HG03432 (cell line): ENCODE data around the gene DNASE1L3.

Experiments used
- ATAC-seq: cut with Tn5 transposase; IDR thresholded peaks from one replicate; pipeline ENCODE4 v1.9.1; 2021; ENCODE audit warnings: mild to moderate bottlenecking, moderate library complexity; ENCODE audit not compliant: unreplicated experiment

The DNASE1L3 gene

DNA sequence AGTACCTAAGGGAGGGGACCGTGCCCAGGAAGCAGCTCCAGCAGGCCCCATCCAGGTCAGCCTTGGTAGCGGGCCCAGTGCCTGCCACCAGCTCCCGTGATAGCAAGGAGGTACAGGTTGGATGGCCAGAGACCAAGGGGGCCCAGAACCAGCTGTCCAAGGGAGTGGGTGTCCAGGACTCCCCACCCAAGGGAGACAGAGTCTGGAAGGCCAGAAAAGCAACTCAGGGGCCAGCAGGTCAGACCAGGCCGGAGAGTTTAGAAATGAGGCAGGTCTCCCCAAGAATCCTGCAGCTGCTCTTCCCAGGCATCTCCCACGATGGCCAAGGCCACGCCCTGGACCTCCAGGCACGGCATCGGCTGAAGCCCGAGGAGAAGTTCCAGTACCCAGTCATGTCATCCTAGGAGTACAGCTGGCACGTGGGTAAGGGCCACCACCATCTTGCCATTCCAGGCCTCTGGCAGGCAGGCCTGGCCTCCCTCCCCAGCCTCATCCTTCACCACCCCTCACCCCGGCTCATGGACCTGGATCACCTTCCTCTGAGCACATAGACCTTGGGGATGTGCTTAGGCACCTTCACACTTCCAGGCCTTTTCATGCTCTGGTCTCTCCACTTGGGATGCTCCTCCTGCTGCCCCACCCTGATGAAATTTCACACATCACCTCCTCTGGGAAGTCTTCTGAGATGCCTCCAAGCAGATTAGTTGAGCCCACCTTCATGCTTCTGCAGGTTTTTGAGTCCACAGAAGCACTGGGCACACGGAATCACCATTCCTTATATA lies 30.5 kb downstream of the DNASE1L3 start:
- no peak for ATAC-seq

DNA sequence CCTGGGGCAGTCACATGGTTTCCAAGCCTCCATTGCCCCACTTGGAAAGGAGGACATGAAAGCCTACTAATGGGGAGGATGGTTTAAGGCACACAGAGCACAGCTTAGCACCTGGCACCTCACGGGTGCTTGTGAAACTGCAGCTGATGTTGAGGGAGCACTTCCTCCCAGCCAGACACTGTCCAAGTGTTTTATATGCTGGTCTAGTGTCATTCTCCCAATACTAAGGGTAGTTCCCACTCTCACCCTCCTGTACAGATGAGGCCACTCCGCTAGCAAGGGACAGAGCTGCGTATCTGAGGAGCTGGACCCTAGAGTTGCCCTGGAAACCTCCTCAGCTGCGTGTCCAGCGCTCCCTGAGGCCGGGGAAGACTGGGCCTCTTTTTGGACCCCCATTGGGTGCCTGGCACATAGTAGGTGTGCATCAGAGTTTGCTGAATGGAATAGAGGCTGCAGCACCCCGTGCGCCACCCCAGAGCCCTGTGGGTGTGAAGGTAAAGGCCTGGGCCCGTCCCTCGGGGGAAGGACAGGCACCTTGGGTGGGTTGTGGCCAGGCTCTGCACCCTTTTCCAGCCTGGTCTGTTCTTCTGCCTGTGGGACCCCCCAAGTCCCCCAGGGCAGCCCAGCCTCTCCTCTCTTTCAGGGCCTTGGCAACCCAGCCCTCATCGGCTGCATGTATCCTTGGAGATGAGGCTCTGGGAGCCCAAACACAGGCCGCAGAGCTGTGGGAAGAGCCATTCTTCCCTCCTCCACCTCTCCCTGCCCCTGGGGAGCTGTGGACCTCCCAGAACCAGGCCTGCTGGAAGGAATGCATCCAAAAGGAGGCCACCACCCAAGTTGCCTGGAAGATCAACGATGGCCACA lies 31.3 kb downstream of the DNASE1L3 start:
- no peak for ATAC-seq

DNA sequence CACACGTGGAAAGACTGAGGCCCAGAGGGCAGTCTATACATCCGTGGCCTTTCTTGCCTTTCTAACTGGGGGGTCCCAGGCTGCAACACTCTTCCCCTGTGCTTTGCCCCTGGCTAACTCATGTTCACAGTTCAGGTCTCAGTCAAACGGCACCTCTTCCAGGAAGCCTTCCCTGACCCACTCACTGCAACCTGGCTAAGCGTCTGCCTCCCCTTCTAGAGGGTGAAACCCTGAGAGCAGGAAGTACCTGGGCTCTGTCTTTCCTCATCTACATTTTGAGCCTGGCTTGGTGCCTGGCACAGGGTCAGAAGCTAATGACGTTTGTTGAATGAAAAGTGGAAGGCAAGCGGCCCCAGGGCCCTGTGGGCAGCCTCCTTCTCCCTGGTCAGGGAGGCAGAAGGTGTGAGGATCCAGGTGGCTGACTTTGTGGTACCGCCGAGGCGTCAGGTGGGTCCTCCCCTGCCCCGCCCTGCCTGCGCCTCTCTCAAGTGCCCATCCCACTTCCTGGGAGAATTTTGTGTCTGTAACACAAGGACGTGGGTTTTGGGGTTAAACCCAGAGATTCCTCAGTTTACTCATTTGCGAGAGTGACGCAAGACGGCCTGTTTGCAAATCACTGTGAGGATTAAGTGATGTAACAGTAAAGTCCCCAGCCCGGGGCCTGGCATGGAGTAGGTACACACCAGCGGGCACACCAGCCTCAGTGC lies 32.1 kb downstream of the DNASE1L3 start:
- no peak for ATAC-seq

DNA sequence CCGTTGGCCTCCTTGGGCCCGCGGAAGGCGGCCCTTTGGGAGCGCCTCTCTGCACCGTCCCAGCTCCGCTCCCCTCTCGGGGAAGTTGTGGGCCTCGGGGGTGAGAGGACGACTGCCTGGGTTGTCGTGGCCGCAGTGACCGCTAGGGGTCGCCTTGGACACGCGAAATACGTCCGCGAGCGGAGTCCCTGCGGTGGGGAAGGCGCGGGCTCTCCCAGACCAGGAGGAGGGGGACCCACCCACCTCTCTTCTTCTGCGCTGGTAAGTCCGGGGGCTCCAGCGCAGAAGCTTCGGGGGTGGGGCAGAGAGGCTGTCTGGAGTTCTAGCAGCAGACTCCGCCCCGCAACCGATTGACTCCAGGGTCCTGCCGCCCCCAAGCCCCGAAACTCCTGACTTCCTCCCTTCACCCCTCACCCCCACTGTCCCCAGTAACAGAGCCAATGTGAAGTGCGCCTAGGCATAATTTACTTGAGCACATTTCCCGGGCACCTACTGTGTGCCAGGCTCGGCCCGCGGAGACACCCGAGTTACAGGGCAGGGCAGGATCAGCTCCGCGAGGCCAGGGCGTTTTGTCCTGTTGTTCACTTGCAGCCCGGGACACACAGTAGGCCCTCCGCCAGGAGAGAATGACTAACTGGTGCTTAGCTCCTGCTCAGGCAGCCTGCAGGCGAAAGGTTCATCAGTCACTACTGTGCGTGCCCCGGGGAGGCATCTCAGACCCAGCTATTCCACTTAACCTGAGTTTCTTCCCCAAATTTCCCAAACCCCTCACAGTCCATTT lies 32.8 kb downstream of the DNASE1L3 start:
- peak; percentile 90 for ATAC-seq

DNA sequence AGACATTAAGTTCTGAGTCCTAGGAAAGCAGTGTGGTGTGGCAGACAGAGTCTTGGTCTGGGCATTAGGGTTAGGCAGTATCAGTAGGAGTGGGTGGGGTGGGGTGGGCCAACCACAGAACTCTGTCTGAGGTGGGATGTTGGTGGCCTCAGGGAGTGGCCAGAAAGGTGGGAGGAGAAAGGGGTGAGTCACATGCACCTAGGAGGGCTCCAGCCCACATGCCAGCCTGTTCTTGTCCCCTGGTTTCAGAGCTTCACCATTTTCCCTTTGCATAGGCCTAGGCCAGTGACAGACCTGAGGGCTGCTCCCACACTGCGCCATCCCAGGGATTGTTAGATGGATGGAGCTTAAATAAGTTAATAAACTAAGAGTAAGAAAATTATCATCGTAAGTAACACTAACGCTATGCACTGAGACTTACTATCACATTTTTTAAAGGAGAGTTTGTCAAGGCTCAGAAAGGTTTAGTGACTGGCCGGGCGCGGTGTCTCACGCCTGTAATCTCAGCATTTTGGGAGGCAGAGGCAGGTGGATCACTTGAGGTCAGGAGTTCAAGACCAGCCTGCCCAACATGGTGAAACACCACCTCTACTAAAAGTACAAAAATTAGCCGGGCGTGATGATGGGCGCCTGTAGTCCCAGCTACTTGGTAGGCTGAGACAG lies 33.8 kb downstream of the DNASE1L3 start:
- ATAC-seq = no peak

DNA sequence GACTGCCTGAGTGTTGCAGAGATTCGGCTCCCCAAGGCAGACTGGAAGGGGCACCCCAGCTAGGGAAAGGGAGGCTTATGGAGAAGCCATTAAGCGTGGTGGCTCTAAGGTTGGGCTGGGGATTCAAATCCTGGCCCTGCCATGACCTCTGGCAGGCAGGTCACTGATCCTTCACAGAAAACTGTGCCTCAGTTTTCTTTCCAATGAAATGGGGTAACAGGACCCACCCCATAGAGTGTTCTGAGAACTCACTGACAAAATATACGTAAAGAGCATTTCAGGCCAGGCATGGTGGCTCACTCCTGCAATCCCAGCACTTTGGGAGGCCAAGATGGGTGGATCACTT lies 34.6 kb downstream of the DNASE1L3 start:
- ATAC-seq = no peak

DNA sequence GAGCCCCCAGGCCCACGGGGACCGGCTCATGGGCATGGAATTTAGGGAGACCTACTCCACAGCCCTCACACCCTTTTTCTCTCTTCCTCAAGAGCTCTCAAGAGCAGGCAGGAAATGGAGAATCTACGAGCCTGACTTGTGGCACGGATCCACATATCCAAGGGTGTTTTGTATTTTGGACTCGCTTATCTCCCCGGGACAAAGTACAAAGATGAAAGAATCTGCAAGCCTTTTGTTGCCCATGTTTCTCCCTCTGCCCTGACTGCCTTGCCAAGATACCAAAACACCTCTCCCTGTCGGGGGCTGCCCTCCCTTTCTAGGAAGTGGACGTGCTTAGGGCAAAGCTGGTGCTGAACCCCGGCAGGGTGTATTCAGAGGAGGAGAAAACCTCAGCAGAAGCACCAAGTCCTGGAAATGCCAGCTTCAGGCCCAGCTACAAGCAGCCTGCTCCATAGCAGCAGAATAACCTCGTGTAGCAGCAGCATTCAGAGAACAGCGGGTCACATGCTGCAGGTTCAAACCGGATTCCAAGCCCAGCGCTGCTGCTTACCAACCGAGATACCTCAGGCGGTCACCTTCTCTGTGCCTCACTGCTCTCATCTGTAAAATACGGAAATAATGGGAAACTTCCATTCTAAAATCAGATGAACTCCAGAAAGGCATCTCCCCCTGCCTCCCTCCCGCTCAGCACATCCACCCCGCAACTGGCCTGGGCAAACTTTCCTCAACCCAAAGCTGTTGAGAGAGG lies 35.2 kb downstream of the DNASE1L3 start:
- no peak for ATAC-seq

DNA sequence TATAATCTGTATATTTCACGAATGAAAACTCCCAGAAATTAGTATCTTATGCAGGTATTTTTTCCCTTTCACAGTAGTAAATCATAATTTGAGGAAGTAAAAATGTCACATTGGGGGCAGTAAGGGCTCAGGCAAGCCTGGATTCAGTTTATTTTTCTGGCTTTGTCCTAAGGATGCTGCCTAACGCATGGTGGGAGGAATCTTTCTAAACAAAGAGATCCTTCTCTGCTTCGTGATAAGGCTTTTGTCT lies 35.7 kb downstream of the DNASE1L3 start:
- ATAC-seq = no peak

DNA sequence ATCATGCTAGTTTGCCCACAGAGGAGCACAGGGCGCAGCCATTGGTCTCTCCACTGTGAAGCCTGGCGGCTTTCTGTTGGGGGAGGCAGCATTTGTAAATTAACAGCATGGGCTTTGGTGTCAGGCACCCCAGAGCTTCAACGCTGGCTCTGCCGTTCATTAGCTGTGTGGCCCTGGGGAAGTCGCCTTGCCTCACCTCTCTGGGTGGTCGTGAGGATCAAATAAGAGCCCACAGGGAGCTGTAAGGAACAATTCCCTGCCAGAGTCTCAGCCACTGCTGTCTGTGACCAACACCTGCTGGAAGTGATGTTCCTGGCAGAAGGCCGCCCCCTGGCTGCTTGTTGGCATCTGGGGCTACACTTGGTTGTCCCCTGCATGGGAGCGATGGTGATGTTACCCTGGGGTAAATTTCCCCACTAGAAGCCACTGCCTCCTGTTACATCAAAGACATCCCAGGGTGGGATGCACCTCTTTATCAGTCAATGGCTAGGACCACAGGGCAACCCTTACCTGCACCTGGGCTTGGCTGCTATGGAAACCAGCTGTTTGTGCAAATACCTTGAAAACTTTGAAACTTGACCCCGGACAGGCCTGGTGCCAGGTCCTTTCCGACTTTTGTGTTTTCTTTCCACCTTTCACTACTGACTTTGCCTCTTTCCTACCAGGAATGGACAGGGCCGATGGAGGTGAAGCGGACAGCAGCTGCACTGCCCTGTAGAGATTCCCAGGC lies 36.9 kb downstream of the DNASE1L3 start:
- peak; percentile 45 for ATAC-seq

DNA sequence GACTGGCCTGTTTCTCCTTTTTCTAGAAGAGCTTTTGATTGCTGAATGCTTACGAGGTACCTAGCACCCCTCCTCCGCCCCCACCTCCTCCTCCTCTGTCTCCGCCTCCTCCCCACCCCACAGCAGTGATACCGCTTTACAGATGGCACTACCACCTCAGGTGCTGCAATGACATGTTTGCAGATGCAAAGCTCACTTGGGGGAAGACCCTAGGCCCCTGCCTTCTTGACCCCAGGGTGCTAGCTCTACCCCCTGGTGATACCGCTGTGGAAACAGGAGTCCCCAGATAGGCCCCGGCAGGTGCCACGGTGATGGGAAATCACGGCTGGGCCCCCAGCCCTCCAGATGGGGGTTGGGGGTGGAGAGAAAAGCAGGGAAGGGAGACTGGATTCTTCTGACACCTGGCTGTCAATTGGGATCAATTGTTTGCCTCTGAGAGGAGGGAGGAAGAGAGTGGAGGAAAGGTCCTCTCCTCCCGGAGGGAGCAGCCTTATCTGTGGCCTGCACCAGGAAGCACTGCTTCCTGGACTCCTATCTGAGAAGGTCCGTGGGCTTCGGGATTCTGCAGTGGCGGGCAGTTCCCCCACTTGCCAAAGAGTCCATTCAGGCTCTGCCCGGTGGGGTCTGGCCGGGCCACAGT lies 37.6 kb downstream of the DNASE1L3 start:
- ATAC-seq = no peak

DNA sequence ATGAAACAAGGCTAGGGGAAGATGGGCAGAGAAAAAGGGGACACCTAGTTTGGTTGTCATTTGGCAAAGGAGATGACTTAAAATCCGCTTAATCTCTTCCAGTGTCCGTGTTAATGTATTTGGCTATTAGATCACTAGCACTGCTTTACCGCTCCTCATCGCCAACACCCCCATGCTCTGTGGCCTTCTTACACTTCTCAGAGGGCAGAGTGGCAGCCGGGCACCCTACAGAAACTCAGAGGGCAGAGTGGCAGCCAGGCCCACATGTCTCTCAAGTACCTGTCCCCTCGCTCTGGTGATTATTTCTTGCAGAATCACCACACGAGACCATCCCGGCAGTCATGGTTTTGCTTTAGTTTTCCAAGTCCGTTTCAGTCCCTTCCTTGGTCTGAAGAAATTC lies 39.6 kb downstream of the DNASE1L3 start:
- no peak for ATAC-seq

DNA sequence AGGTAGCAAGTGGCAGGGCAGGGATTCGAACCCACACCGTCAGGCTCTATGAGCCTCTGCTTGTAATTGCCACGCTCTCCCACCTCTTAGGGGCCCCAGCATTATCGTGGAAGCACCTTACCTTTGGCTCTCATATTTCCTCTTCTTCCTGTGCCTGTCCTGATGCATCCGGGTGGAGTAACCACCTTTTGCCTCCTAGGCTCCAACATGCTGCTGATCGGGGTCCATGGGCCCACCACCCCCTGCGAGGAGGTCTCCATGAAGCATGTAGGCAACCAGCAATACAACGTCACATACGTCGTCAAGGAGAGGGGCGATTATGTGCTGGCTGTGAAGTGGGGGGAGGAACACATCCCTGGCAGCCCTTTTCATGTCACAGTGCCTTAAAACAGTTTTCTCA lies 40.4 kb downstream of the DNASE1L3 start:
- no peak for ATAC-seq

DNA sequence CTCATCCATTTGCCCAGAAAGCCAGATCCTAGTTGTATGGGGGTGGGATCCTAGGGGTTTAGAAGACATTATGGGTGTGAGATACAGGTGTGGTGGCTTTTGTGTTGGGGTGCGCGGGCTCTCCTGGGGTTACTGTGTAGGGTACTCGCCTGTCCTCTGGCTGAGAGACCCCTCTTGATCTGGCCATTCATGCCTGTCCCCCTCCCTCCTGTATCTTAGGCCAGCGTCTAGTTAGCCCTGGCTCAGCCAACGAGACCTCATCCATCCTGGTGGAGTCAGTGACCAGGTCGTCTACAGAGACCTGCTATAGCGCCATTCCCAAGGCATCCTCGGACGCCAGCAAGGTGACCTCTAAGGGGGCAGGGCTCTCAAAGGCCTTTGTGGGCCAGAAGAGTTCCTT lies 41.4 kb downstream of the DNASE1L3 start:
- ATAC-seq = no peak

DNA sequence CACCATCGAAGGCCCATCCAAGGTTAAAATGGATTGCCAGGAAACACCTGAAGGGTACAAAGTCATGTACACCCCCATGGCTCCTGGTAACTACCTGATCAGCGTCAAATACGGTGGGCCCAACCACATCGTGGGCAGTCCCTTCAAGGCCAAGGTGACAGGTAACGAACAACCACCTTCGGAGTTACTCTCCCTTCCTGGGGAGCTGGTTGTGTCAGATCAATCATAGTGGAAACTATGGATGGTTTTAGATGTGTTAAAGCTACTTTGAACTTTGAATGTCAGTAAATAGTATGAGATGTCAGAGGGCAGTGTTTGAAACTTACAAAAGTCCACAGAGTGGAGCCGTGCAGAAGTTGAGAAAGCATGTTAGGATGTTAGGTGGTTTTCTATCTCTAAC lies 42.3 kb downstream of the DNASE1L3 start:
- no peak for ATAC-seq

DNA sequence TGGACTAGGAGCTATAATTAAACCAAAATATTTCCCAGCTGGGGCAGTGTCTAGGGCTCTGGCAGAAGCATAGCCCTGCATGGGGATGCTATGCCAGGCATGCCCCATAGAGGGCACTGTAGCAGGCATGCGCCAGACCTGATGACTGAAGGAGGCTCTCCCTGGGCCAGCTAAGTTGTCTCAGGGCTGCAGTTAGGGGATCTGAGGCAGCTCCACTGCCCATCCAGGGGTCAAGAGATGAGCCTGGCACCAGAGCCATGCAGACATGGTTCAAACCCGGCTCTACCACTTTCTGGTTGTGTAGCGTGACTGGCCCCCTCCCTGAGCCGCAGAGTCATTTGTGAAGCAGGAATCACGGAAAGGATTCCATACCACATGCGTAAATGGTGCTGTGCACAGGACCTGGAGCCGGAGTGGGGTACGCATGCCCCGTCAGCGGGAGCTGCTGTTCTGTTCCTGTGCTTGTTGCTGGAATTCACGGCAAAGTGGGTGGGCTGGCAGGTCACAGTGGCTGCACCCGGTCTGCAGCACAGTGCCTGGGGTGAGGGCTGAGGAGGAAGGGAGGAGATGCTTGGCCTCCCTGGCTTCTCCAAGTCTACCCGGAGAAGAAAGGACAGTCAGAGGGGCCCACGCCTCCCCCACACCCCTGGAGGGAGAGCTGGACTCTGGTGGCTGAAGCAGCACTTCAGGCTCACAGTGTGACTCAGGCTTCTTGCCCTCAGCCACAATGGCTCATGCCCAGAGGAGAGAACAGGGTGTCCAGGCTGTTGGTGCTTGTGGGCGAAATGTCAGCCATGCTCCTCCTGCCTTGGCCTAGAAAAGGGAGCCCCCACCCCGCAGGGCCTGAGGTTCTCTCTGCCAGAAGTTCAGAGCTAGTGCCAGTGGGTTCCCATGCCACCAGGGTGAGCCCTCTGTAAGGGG lies 43.1 kb downstream of the DNASE1L3 start:
- ATAC-seq = peak; percentile 74

DNA sequence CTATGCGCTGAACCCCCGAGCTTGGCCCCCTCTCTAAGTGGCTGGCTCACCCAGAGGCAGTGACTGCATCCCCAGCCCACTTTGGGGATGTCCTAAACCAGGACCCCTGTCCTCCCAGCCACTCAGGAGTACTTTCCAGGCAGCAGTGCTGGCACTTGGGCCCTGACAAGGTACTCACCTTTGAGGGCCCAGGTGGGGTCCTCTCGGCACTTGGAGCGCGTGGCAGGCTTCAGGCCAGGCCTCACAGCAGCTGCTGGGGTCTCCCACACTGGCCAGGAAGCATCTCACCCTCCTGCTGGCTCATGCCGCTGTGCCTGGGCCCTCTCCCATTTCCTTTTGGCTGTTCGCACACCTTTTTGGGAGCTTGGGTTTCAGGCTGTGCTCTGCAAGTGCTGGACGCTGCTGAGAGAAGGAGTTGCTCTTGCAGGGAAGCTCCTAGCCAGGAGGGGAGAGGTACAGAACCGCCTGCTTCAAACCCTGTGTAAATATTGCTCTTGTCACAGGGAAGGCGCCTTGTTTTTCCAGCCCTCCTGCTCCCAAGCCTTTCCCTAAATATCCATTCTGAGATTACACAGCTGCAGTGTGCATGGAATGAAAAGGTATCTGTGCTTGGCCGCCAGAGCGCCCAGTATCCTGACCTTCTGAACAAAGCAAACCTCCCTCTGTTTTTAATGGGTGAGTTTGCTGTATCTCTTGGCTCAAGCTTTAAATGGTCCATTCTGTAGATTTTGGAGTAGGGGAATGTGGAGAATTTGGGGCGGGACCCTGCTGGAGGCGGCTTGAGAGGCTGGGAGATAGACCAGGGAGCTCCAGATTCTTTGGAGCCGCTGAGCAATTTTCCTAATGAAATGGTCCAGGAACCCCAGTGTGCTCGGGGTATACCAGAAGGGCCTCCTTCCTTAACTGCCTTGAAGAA lies 45.6 kb downstream of the DNASE1L3 start:
- no peak for ATAC-seq
